ENCODE data around the gene MSI2.

DNA sequence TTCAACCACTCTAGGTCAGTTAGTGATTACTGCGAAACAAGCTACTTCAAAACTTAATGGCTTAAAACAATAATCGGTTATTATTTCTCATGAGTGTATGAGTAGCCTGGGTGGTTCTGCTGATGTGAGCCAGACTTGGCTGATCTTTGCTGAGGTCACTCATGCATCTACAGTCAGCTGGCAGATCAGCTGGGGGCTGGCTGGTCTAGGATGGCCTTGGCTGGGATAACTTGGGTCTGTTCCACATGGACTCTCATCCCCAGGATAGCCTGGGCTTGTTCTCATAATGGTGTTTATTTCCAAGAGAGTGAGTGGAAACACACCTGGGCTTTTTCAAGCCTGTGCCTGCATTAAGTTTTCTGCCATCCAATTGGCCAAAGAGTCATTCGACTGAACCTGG, 475.7 kb downstream of the MSI2 start:
- TF ChIP-seq POLR2AphosphoS5 (IDR thresholded peaks at IDR 0.05; ENCODE audit: low read depth, low read length) (no peak), POLR2A (IDR thresholded peaks at IDR 0.05; ENCODE audit: low read depth, low read length) (no peak), TAF1 (IDR thresholded peaks at IDR 0.05; ENCODE audit: borderline replicate concordance, low read depth, low read length) (no peak)
